ENCODE results near the gene DNASE1L1. TPM values are rescaled to one million over a fixed set of nuclear protein-coding genes. Genes with fewer than 3 reads are reported as not detected.

DNASE1L1 gene
- total and polyA plus RNA-seq, 2 of the 13 experiments (the other 11 are each of a cell fraction or from before 2014, with no cell fraction given), result 4.7 to 12.3 TPM

GRCh38 chrX:154369449-154370299 lies 39.4 kb downstream of the DNASE1L1 start (continued):
- TF ChIP-seq CHD4 (IDR thresholded peaks at IDR 0.05; ENCODE audit: borderline replicate concordance, low read length) (no peak), SYNCRIP (IDR thresholded peaks at IDR 0.05; ENCODE audit: insufficient read depth, low read depth, low read length) (no peak), ZNF253 (CRISPR knock-in tag; IDR thresholded peaks at IDR 0.05; ENCODE audit: borderline replicate concordance) (no peak), DRAP1 (CRISPR knock-in tag; IDR thresholded peaks at IDR 0.05) (no peak), ARNTL (CRISPR knock-in tag; IDR thresholded peaks at IDR 0.05) (no peak), ZFP90 (CRISPR knock-in tag; IDR thresholded peaks at IDR 0.05; ENCODE audit: borderline replicate concordance) (no peak), CERS6 (CRISPR knock-in tag; IDR thresholded peaks at IDR 0.05) (no peak), ARID4A (CRISPR knock-in tag; IDR thresholded peaks at IDR 0.05; ENCODE audit: borderline replicate concordance) (no peak), NFIC (IDR thresholded peaks at IDR 0.05; ENCODE audit: low read length) (no peak), ZNF644 (CRISPR knock-in tag; IDR thresholded peaks at IDR 0.05; ENCODE audit: low read depth) (no peak), RARA (CRISPR knock-in tag; IDR thresholded peaks at IDR 0.05) (no peak; the same call in 1 of the 2 replicates), BRD4 (CRISPR knock-in tag; IDR thresholded peaks at IDR 0.05) (no peak), TMF1 (CRISPR knock-in tag; IDR thresholded peaks at IDR 0.05; ENCODE audit: low read depth) (no peak)
- TF ChIP-seq, protein P1, sequence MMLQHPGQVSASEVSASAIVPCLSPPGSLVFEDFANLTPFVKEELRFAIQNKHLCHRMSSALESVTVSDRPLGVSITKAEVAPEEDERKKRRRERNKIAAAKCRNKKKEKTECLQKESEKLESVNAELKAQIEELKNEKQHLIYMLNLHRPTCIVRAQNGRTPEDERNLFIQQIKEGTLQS (CRISPR knock-in tag; IDR thresholded peaks at IDR 0.05), result peak; percentile 27; the same call in 1 of the 2 replicates
- TF ChIP-seq, protein P2, sequence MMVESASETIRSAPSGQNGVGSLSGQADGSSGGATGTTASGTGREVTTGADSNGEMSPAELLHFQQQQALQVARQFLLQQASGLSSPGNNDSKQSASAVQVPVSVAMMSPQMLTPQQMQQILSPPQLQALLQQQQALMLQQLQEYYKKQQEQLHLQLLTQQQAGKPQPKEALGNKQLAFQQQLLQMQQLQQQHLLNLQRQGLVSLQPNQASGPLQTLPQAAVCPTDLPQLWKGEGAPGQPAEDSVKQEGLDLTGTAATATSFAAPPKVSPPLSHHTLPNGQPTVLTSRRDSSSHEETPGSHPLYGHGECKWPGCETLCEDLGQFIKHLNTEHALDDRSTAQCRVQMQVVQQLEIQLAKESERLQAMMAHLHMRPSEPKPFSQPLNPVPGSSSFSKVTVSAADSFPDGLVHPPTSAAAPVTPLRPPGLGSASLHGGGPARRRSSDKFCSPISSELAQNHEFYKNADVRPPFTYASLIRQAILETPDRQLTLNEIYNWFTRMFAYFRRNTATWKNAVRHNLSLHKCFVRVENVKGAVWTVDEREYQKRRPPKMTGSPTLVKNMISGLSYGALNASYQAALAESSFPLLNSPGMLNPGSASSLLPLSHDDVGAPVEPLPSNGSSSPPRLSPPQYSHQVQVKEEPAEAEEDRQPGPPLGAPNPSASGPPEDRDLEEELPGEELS (CRISPR knock-in tag; IDR thresholded peaks at IDR 0.05), result 0 out of 2 replicates have a peak, but pooled peaks have one; percentile 9
- TF ChIP-seq, protein P3, sequence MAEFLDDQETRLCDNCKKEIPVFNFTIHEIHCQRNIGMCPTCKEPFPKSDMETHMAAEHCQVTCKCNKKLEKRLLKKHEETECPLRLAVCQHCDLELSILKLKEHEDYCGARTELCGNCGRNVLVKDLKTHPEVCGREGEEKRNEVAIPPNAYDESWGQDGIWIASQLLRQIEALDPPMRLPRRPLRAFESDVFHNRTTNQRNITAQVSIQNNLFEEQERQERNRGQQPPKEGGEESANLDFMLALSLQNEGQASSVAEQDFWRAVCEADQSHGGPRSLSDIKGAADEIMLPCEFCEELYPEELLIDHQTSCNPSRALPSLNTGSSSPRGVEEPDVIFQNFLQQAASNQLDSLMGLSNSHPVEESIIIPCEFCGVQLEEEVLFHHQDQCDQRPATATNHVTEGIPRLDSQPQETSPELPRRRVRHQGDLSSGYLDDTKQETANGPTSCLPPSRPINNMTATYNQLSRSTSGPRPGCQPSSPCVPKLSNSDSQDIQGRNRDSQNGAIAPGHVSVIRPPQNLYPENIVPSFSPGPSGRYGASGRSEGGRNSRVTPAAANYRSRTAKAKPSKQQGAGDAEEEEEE (CRISPR knock-in tag; IDR thresholded peaks at IDR 0.05; ENCODE audit: borderline replicate concordance), result no peak

Measured in HepG2 (cell line).